ENCODE data around the gene GALNT2. TPM values are rescaled to one million over a fixed set of nuclear protein-coding genes. Genes with fewer than 3 reads are reported as not detected.

The GALNT2 gene
- total and polyA plus RNA-seq, 7 donors = 8.4 to 43.8 (median 37.1) TPM

- intact Hi-C loops (cut with DNase I) = no loop called here
- Histone ChIP-seq H3K27ac (no peak overlapping the region), H3K4me1 (no peaks in the 10 kb centered on the region), H3K4me3 (no peak overlapping the region), H3K27me3 (no peaks in the 10 kb centered on the region), H3K36me3 (no peaks in the 10 kb centered on the region), H3K9me3 (peaks cover 0 to 6% (median 1%) of the 10 kb centered on the region in 4 donors)
- TF ChIP-seq POLR2AphosphoS5 (IDR thresholded peaks at IDR 0.05) (no peak), POLR2A (IDR thresholded peaks at IDR 0.05) (no peak), EP300 (IDR thresholded peaks at IDR 0.05) (no peak), CTCF (IDR thresholded peaks at IDR 0.05) (no peak)
- WGBS, 2 donors = 75 to 90% methylated on average over 1 of the region's 1 CpG
- DNase-seq = no peak
Measured at GRCh38 chr1:230026139-230026538, 40.9 kb upstream of the GALNT2 start.

- no peak for DNase-seq
- WGBS, 2 donors = 26 to 67% methylated on average over 5 of the region's 5 CpGs
- TF ChIP-seq POLR2A (IDR thresholded peaks at IDR 0.05) (no peak), EP300 (IDR thresholded peaks at IDR 0.05) (no peak)
- H3K27me3 ChIP-seq = no peaks in the 10 kb centered on the region
- intact Hi-C loops (cut with DNase I) = no loop called here
- no peak overlapping the region for H3K4me3 ChIP-seq
- peaks cover 0 to 6% (median 1%) of the 10 kb centered on the region in 4 donors for H3K9me3 ChIP-seq
- no peaks in the 10 kb centered on the region for H3K36me3 ChIP-seq
- H3K27ac ChIP-seq = no peak overlapping the region
- H3K4me1 ChIP-seq = no peaks in the 10 kb centered on the region
Measured at GRCh38 chr1:230026572-230026971, 40.5 kb upstream of the GALNT2 start.

GRCh38 chr1:230028602-230029223 is 38.3 kb upstream of the GALNT2 start:
- no peak for DNase-seq
- TF ChIP-seq POLR2A (IDR thresholded peaks at IDR 0.05) (no peak), EP300 (IDR thresholded peaks at IDR 0.05) (no peak), CTCF (IDR thresholded peaks at IDR 0.05) (no peak), POLR2AphosphoS5 (IDR thresholded peaks at IDR 0.05) (no peak)
- H3K36me3 ChIP-seq = no peaks in the 10 kb centered on the region
- H3K4me1 ChIP-seq = no peaks in the 10 kb centered on the region
- H3K27ac ChIP-seq = no peak overlapping the region
- no peaks in the 10 kb centered on the region for H3K27me3 ChIP-seq
- WGBS, 2 donors = 90 to 94% methylated on average over 11 of the region's 11 CpGs
- intact Hi-C loops (cut with DNase I) = no loop called here
- no peak overlapping the region for H3K4me3 ChIP-seq
- H3K9me3 ChIP-seq = peaks cover 0 to 6% (median 1%) of the 10 kb centered on the region in 4 donors

- no peaks in the 10 kb centered on the region for H3K27me3 ChIP-seq
- peaks cover 0 to 6% (median 1%) of the 10 kb centered on the region in 4 donors for H3K9me3 ChIP-seq
- no peak overlapping the region for H3K27ac ChIP-seq
- no peaks in the 10 kb centered on the region for H3K36me3 ChIP-seq
- 38 to 65% methylated on average over 14 of the region's 14 CpGs for whole genome bisulfite sequencing, 2 donors
- no peaks in the 10 kb centered on the region for H3K4me1 ChIP-seq
- no peak for TF ChIP-seq POLR2AphosphoS5 (IDR thresholded peaks at IDR 0.05)
- TF ChIP-seq CTCF (IDR thresholded peaks at IDR 0.05) = no peak
- TF ChIP-seq POLR2A (IDR thresholded peaks at IDR 0.05) = no peak
- no peak for TF ChIP-seq EP300 (IDR thresholded peaks at IDR 0.05)
- no peak for DNase-seq
- intact Hi-C loops (cut with DNase I) = no loop called here
- no peak overlapping the region for H3K4me3 ChIP-seq
Measured at GRCh38 chr1:230029244-230029941, 37.6 kb upstream of the GALNT2 start.

GRCh38 chr1:230030122-230030821 is 36.8 kb upstream of the GALNT2 start:
- intact Hi-C loops (cut with DNase I) = no loop called here
- WGBS, 2 donors = 85 to 88% methylated on average over 2 of the region's 2 CpGs

More at GRCh38 chr1:230030122-230030821, 36.8 kb upstream of the GALNT2 start:
- Histone ChIP-seq H3K4me1 (no peaks in the 10 kb centered on the region), H3K36me3 (no peaks in the 10 kb centered on the region), H3K27ac (no peak overlapping the region), H3K4me3 (no peak overlapping the region), H3K27me3 (no peaks in the 10 kb centered on the region), H3K9me3 (peaks cover 0 to 6% (median 1%) of the 10 kb centered on the region in 4 donors)
- DNase-seq = no peak
- TF ChIP-seq EP300 (IDR thresholded peaks at IDR 0.05) (no peak), POLR2A (IDR thresholded peaks at IDR 0.05) (no peak), CTCF (IDR thresholded peaks at IDR 0.05) (no peak), POLR2AphosphoS5 (IDR thresholded peaks at IDR 0.05) (no peak)
